HEK293 (cell line): ENCODE measurements around the gene ARHGEF2.
A peak's percentile ranks its signal among the peaks of the same experiment; 100 is the strongest.

ENCODE experiments used
- CTCF ChIA-PET: fragments of 350-600 bp; formaldehyde crosslinking; extraction: SDS; loops from one replicate; lab custom pipeline; 2021; ENCODE audit warnings: antibody characterized with exemption; lab: Yijun Ruan, JAX
- POLR2A ChIA-PET: fragments of 300-600 bp; formaldehyde crosslinking; extraction: SDS; loops from one replicate; lab custom pipeline; 2020; ENCODE audit warnings: antibody characterized with exemption, inconsistent platforms; lab: Yijun Ruan, JAX
- H3K27ac ChIP-seq: fragments of 200-500 bp; sonication (Bioruptor generic); 2 replicates; pipeline ENCODE4 v1.5.1; 2014; ENCODE audit warnings: low read depth, low read length, control low read depth, inconsistent platforms; ENCODE audit errors: extremely low read depth
- H3K36me3 ChIP-seq, 2 experiments: fragments of 200-500 bp in 1 of 2; sonication (Bioruptor generic) in 1 of 2; 1 replicate in 1 of 2; 2 replicates in 1 of 2; pipeline ENCODE4 v1.5.1; 2014 to 2017; ENCODE audit warnings: inconsistent platforms in 2 of 2, low read length in 2 of 2; ENCODE audit not compliant: control insufficient read depth in 2 of 2, insufficient read depth in 1 of 2
- H3K4me1 ChIP-seq: fragments of 200-500 bp; sonication (Bioruptor generic); 2 replicates; pipeline ENCODE4 v1.5.1; 2014; ENCODE audit warnings: mild to moderate bottlenecking, low read length, inconsistent platforms; ENCODE audit not compliant: control insufficient read depth, insufficient read depth
- H3K4me3 ChIP-seq: 2 replicates; pipeline ENCODE4 v1.5.1; 2011; ENCODE audit warnings: low read depth, mild to moderate bottlenecking, control low read depth, low read length, moderate library complexity
- H3K9me3 ChIP-seq: fragments of 200-500 bp; sonication (Bioruptor generic); 2 replicates; pipeline ENCODE4 v1.5.1; 2014; ENCODE audit warnings: low read depth, low read length, inconsistent platforms; ENCODE audit not compliant: control insufficient read depth, insufficient read depth
- GFI1B ChIP-seq: fragments of 450-650 bp; formaldehyde crosslinking; IDR thresholded peaks from 2 replicates; pipeline ENCODE4 v1.5.1; 2016; ENCODE audit warnings: missing biosample characterization, missing genetic modification characterization
- INSM2 ChIP-seq: fragments of 450-650 bp; formaldehyde crosslinking; IDR thresholded peaks from 2 replicates; pipeline ENCODE4 v1.5.1; 2016; ENCODE audit warnings: missing biosample characterization, missing genetic modification characterization
- KLF16 ChIP-seq: fragments of 450-650 bp; formaldehyde crosslinking; IDR thresholded peaks from 2 replicates; pipeline ENCODE4 v1.5.1; 2017; ENCODE audit warnings: missing biosample characterization, missing genetic modification characterization
- OSR2 ChIP-seq: fragments of 450-650 bp; formaldehyde crosslinking; IDR thresholded peaks from 2 replicates; pipeline ENCODE4 v1.5.1; 2016; ENCODE audit warnings: missing biosample characterization, missing genetic modification characterization
- PRDM2 ChIP-seq: fragments of 450-650 bp; formaldehyde crosslinking; IDR thresholded peaks from 2 replicates; pipeline ENCODE4 v1.5.1; 2016; ENCODE audit warnings: missing biosample characterization, missing genetic modification characterization, borderline replicate concordance
- SP7 ChIP-seq: fragments of 450-650 bp; formaldehyde crosslinking; IDR thresholded peaks from 2 replicates; pipeline ENCODE4 v1.5.1; 2016; ENCODE audit warnings: missing biosample characterization, missing genetic modification characterization
- ZBTB1 ChIP-seq: fragments of 450-650 bp; formaldehyde crosslinking; IDR thresholded peaks from 2 replicates; pipeline ENCODE4 v1.5.1; 2016; ENCODE audit warnings: missing biosample characterization, missing genetic modification characterization
- ZNF2 ChIP-seq: fragments of 450-650 bp; formaldehyde crosslinking; IDR thresholded peaks from 2 replicates; pipeline ENCODE4 v1.5.1; 2016; ENCODE audit warnings: missing biosample characterization, missing genetic modification characterization
- ZNF239 ChIP-seq: fragments of 450-650 bp; formaldehyde crosslinking; IDR thresholded peaks from 2 replicates; pipeline ENCODE4 v1.5.1; 2016; ENCODE audit warnings: missing biosample characterization, missing genetic modification characterization
- ZNF311 ChIP-seq: fragments of 450-650 bp; formaldehyde crosslinking; IDR thresholded peaks from 2 replicates; pipeline ENCODE4 v1.5.1; 2017; ENCODE audit warnings: missing biosample characterization, missing genetic modification characterization, borderline replicate concordance
- ZNF404 ChIP-seq: fragments of 450-650 bp; formaldehyde crosslinking; IDR thresholded peaks from 2 replicates; pipeline ENCODE4 v1.5.1; 2017; ENCODE audit warnings: missing biosample characterization, missing genetic modification characterization
- ZNF423 ChIP-seq: fragments of 450-650 bp; formaldehyde crosslinking; IDR thresholded peaks from 2 replicates; pipeline ENCODE4 v1.5.1; 2016; ENCODE audit warnings: missing biosample characterization, missing genetic modification characterization
- ZNF513 ChIP-seq: fragments of 450-650 bp; IDR thresholded peaks from 2 replicates; pipeline ENCODE4 v1.5.1; 2018; ENCODE audit warnings: missing biosample characterization, missing genetic modification characterization
- ZNF558 ChIP-seq: fragments of 450-650 bp; formaldehyde crosslinking; IDR thresholded peaks from 2 replicates; pipeline ENCODE4 v1.5.1; 2016; ENCODE audit warnings: missing biosample characterization, missing genetic modification characterization
- ZNF580 ChIP-seq: fragments of 450-650 bp; formaldehyde crosslinking; IDR thresholded peaks from 2 replicates; pipeline ENCODE4 v1.5.1; 2016; ENCODE audit warnings: missing biosample characterization, missing genetic modification characterization
- ZNF645 ChIP-seq: fragments of 450-650 bp; formaldehyde crosslinking; IDR thresholded peaks from 2 replicates; pipeline ENCODE4; 2016; ENCODE audit warnings: missing biosample characterization, missing genetic modification characterization
- ZNF837 ChIP-seq: fragments of 450-650 bp; formaldehyde crosslinking; IDR thresholded peaks from 2 replicates; pipeline ENCODE4 v1.5.1; 2016; ENCODE audit warnings: missing biosample characterization, missing genetic modification characterization

Gene ARHGEF2

GRCh38 chr1:155968051-155968400, 10.3 kb downstream of the ARHGEF2 start:
- ChIA-PET CTCF (interaction anchor here (0.6 to 2.6 kb wide), 3 partner anchors 22 to 98 kb away, joined by 3 to 13 read pairs (median 11); no protein-coding TSS in a partner anchor), POLR2A (interaction anchor here (0.7 to 1.6 kb wide), 4 partner anchors 10 to 27 kb away, joined by 3 to 7 read pairs (median 4); partner anchors contain the start of gene RXFP4)
- no peaks in the 10 kb centered on the region for H3K9me3 ChIP-seq
- peaks cover 24 to 64% of the 10 kb centered on the region in 2 experiments for H3K36me3 ChIP-seq
- TF ChIP-seq OSR2 (no peak), ZBTB1 (no peak), ZNF2 (tag by site-specific recombination) (no peak), GFI1B (tag by site-specific recombination) (no peak), KLF16 (tag by site-specific recombination) (no peak), ZNF513 (tag by site-specific recombination) (no peak), ZNF311 (tag by site-specific recombination) (no peak), SP7 (no peak), ZNF239 (tag by site-specific recombination) (no peak), PRDM2 (no peak), INSM2 (tag by site-specific recombination) (no peak), ZNF580 (tag by site-specific recombination) (no peak), ZNF423 (tag by site-specific recombination) (no peak), ZNF558 (tag by site-specific recombination) (no peak), ZNF404 (tag by site-specific recombination) (no peak)
- no peak overlapping the region for H3K4me3 ChIP-seq
- H3K27ac ChIP-seq, result 0 out of 2 replicates have a peak overlapping the region, but pooled peaks have one; percentile 9
- no peaks in the 10 kb centered on the region; the same call in 1 of the 2 replicates for H3K4me1 ChIP-seq

GRCh38 chr1:155967341-155968050, 10.9 kb downstream of the ARHGEF2 start:
- Histone ChIP-seq H3K4me3 (no peak overlapping the region), H3K4me1 (no peaks in the 10 kb centered on the region; the same call in 1 of the 2 replicates), H3K27ac (0 out of 2 replicates have a peak overlapping the region, but pooled peaks have one; percentile 9), H3K9me3 (no peaks in the 10 kb centered on the region), H3K36me3 (peaks cover 26 to 70% of the 10 kb centered on the region in 2 experiments)
- CTCF ChIA-PET, result interaction anchor here (1.0 to 2.6 kb wide), 5 partner anchors 9 to 98 kb away, joined by 3 to 13 read pairs (median 6); no protein-coding TSS in a partner anchor
- POLR2A ChIA-PET, result interaction anchor here (0.7 to 1.6 kb wide), 4 partner anchors 10 to 27 kb away, joined by 3 to 7 read pairs (median 4); partner anchors contain the start of gene RXFP4
- TF ChIP-seq ZNF645 (no peak), ZNF837 (tag by site-specific recombination) (no peak)
